Endometrium (tissue), 2 donors: ENCODE data around the gene KLF7.

ENCODE experiments used
- FAIRE-seq: peaks from 2 replicates; lab custom pipeline; 2012; peaks lifted over from hg19 to GRCh38; lab: Jason Lieb, UNC
- donor health status: control.
- donor health status: control.

The KLF7 gene

DNA sequence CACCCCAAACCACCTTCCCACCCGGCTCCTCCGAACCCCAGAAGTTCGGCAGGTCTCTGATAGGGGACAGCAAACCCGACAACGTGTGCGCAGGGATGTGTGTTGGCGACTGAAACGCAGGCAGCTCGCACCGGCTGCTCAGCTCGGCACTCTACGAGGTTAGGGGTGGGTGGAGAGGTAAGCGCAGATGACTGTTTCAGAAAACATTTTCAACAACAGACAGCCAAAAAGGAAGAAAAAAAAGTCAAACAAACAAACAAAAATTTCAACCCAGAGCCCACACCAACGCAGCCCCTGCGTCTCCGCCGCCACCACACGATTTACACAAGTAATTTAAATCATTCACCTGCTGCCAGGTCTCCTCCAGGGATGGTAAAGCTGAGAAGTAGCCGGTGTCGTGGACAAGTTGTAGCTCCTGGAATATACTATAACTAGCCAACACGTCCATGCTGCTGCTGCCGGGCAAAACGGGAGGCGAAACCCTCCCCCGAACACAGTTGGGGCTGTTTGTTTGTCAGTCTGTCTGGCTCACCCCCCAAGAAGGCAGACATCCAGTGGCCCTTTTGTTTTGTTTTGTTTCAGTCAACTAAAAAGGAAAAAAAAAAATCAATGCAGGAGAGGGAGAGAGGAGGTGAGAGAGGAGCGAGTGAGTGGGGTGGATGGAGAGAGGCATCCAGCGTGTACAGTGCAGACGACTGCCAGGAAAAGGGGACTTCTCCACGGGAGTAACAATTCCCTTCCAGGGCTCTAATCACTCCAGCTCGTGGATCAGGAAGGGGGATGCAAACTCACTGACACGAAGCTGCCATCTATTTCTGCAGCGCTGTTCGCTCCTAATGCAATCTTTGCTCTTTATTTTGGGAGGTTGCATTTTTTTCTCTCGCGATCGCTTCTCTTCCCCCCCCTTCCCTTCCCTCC lies at the start of gene KLF7:
Gene KLF7 (minus strand): TSS at position 828 of the 918 bp plus-strand sequence. CDS start 380 bp downstream, at position 448.
- no peak for FAIRE-seq

DNA sequence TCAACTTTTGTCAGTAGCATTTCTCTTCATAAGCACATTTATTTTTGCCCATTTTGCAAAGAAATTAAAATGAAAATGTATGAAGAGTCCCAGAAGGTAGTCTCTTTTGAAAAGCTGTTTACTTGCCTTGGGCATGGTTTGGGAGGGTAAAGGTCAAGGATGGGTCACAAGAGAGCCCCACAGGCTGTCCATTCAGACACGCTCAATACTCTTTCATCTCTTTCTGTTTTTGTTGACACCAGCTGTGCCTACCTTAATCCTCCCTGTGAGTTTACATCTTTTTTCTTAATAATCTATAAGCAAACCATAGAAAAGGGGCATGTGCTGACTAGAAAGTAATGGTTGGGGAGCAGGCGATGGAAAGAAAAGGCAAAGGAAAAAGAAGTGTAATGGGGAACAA lies 49.6 kb upstream of the KLF7 start:
- FAIRE-seq = no peak

DNA sequence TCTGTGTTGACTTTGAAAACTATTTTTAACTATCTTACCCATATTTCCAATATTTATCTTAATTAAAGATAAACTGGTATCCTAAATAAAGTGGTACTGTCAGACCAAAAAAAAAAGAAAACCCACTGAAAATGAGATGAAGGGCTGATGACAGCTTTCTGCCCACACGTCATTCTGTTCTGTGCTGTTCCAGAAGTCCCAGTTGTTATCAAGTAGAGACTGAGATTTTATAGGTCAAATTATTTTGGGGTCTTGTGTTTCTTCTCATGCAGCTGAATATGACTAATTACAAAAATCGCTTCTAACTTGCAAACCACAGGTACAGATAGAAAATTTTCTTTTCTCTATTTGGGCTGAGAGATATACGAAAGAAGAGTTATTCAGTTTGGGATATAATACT lies 48.7 kb upstream of the KLF7 start:
- no peak for FAIRE-seq

DNA sequence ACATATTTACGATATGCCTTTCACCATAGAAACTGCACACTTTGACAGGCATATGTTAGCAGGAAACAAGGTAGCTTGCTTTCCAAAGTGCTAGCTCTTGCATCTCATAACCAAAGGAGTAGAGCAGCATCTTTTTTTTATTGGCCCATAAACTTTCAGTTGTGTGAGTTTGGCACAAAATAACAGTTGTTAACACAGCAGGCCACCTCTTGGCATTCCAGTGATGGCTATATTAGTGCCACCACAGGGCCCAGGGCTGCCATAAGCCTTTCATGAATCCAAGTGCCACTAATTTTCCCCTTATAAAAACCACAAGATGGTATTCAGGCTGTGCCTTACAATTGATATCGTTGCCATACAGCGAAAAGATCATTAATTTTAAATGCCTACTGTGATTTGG lies 40.3 kb upstream of the KLF7 start:
- FAIRE-seq = no peak

DNA sequence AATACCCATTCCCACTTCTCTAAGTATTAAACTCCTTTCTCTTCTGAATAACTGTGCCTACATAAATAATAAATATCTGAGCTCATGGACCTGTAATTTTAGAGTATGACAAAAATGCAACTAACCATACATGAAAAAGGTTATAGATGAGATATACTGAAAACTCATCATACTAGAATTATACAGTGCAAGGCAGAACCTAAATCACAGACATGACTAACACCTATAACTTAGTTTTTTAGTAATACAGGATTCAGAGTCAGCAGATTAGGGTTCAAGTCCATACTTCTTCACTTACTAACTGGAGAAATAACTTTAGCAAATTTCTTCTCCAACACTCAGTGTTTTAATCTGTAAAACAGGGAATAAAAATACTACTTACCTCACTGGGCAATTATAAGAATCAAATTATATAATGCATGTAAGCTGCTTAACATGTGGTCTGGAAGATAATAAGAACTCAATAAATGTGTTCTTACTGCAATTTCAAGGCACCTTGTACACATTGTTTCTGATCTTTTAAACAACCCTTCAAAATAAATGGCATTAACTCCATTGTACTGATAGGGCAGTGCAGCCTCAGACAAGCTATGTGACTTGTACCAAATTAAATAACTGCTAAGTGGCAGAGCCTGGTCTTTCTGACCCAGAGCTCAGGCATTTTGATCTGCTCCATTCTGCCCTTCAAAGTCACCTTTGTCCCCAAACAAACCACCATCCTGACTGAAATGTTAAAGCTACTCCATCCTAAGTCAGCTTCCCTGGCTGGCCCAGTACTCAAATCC lies 39.6 kb upstream of the KLF7 start:
- FAIRE-seq = no peak

DNA sequence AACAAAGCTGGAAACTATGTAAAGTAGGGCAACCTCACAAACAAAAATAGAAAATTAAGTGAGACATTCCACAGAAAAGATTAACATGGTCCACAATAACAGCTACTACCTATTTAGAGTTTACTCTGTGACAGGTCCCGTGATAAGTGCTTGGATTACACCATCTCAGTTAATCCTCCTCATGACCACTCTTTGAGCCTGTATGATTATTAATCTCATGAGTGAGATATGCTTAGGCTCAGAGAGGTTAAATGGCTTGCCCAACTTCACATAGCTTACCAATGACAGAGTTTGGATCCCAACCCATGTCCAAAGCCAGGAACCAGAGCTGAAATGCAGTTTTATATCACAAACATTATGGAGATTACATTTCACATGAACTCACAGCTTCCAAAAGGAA lies 37.3 kb upstream of the KLF7 start:
- FAIRE-seq = no peak

DNA sequence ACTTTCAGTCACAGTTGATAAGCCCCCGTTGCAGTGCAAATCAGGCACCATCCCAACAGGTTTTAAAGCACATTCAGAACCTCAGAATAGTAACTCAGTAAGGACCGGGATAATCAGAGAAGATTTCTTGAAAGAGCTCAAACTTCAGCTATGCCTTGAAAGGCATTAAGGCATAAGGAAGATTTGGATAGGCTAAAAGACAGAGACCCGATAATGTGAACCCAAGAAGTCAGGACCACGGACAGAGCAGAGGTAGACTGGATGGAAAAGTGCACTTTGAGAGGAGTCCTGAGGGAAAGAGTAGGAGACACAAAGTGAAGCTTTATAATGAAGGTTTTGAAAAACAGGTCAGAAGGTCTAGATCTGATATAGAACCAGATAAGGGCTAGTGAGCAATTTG lies 36.9 kb upstream of the KLF7 start:
- no peak for FAIRE-seq

DNA sequence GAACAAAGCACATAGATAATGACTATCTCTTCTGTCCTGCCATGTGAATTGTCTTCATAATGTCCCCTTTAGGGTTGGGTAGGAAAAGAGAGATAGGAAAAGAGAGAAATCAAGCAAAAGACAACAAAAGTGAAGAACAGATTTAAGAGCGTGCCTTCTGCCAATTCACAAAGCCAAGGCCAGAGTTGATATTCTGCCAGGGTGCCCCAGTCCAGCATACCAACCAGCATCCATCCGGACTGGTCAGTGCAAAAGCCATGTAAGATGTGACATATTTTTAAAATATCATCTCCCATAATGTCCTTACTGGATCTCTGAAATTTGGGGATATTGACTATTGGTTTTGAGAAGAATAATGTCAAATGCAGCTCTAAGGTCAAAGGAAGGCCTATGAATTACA lies 35.7 kb upstream of the KLF7 start:
- FAIRE-seq = no peak

DNA sequence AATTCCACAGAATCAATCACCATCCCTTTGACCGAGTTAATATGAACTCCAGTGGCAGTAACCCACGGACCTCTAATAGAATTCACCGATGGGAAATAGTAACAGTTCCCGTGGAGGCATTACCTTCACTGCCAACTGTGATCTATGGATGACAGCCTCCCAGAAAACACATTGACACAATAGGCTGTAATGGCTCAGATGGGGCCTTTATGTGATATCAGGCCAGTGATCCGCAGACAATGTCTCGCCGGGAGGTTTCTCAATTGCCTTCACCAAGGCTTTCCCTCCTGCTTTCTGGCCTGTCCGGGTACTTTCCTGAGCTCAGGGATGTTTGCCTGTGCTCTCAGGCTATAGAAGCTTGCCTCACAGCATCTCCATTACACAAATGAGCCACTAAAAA lies 34.4 kb upstream of the KLF7 start:
- no peak for FAIRE-seq

DNA sequence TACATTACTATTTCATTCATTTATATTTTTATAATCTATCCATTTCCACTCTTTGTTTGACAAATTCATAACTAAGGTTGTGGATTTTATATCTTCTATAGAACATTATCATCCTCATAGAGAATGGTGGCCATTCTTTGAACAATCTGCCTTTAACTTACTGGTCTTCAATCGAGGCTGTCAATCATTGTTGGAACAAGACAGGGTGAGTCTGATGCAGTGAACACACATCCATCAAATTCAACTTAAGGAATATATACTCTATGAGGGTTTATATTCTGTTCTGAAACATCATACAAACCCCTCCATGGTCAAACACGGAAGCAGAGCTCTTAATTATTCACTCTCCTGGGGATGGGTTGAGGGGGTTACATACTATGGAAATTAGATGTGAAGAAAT lies 28.3 kb upstream of the KLF7 start:
- FAIRE-seq = no peak

DNA sequence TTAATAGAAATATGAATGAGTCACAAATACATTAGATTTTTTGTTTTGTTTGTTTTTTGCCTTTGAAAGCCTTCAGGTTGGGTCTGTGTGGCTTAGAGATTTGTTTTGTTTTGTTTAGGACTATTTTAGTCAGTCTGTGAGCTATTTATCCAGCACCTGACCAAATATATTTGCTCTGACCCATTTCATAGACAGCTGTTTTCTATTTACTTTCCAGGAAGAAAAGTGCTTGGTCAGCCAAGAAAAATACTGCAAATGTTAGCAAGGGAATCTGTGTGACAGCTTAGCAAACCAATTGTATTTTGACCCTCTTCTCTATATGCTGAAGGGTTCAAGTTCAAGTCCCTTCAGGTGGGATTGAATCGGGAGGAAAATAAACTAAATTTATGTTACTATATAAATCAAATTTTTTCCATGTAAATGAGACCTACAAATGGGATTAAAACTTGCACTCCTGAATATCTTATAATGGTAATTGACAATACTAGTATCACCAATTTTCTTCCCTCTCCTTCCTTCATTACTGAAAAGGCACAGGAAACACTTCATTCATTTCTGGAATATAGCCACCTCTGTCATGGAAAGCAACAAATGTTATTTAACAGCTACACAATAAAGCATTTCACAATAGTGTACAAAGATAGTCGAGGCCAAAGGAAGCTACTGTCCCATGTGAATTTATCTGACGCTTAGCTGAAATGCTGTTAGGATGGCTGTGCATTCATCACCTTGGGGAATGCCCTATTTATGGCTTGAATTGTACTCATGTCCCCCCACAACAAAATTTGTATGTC lies 23.1 kb upstream of the KLF7 start:
- FAIRE-seq = peak; percentile 84

DNA sequence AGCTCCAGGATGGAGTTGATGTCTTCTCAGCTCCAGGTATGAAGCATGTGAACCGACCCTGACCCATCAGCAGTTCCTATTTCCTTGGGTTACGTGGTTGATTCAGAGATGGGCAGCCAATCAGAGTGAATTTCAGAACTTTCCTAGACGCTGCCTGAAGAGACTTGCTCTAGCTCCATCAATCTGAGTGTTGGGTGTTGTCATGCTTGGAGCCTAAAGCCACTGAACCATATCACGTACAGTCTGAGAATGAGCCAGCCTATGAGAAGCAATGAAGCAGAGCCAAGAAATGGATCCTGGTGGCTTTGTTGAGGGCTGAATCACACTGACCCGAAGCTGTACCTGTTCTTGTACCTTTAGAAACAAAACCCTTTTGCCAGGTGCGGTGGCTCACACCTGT lies 19.6 kb upstream of the KLF7 start:
- FAIRE-seq = no peak

DNA sequence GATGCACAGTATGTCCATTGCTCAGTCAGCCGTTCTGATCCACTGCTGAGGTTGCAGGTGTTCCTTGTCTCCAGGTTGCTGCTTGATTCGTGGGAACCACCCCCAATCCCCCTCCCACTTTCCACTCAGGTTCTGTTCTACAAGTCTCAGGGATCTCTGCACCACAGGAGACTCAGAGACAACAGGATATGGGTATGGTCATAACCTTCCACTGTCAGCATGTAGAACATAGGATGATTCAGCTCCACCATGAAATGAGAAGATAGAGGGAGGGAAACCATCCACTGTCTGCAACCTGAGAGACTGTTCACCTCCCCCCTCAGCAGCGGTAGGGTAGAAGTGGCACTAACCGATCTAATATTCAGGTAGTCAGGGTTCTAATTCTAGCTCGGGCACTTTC lies 19.0 kb upstream of the KLF7 start:
- no peak for FAIRE-seq

DNA sequence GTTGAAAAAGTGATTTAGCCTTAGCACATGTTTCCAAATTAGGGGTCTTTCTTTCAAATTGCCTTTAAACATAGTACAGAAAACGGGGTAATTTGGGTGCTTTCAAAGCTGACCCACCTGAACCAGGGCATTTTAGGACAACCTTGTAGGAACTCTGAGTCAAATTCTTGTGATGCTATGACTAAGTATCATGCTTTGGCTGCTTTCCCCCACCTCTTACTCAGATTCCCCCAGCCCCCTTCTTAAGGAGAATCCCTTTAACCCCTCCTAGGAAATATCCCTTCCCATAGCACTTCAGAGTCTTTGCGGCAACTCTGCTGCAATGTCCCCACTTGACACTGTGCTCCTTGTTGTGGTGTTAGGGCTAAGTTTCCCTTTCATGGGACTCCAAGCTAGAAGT lies 18.6 kb upstream of the KLF7 start:
- FAIRE-seq = no peak

DNA sequence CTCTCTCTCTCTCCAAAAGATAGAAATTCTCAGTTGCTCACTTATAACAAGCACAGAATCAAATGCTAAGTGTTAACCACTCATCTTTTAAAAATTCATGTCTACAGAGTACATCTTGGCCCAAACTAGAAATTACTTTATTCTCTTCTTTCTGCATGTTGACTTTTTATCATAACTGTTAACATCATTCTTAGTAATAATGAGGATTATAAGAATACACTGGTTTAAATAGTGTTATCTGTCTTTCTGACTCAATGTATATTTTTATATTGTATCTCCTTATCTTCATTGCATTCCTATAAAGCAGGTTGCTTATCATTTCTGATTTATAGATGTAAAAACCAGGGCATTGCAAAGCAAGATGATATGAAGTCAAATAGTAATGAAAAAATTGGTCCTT lies 17.8 kb upstream of the KLF7 start:
- FAIRE-seq = no peak

DNA sequence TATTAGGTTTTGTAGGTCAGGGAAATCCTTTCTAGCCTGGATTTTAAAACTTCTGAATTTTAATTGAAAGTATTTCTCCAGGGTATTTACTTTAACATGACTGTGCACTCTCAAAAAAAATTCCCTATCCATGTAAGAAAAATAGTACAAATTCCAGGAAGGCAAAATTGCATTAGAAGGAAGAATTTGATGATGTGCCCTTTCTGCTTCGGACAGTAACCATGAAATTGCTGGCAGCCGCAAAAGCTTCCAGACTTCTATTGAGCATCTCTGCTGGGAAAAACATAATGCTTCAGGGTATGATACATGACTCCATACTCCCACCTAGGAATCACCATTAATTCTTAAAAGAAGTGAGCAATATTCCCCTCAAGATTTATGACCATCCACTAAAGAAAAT lies 17.2 kb upstream of the KLF7 start:
- no peak for FAIRE-seq

DNA sequence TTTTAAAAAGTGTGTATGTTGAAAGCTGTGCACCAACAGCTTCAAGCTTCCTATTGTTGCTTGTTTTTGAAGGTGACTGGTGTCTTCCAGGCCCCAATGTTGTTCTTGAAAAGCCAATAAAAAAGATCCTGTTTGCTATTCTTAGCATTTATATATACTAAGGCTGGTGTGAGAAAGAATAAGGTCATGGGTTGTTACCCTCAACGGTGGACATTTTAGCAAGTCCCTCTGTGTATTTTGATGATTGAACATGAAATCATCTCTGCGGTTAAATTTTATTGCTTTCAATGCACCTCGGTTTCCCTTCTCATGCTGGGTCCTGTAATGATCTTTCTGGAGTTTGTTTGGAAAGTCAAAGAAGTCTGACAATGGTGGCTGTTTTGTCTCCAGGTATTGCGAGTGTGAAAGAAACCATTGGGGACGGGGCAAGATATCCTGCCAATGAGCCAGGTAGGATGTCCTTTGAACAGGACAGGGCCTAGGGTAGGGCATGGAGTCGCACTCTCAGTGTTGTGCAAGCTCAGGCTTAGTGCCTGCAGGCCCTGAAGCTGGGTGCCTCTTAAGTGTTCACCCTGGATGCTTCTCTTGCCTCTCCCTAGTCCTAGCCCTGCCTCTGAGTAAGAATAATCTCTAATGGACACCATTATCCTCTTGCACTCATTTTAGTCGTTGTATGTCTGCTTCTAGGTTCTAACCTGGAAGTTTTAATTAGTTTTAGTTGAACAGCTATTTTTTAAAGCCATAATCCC lies 16.0 kb upstream of the KLF7 start:
- FAIRE-seq = no peak

DNA sequence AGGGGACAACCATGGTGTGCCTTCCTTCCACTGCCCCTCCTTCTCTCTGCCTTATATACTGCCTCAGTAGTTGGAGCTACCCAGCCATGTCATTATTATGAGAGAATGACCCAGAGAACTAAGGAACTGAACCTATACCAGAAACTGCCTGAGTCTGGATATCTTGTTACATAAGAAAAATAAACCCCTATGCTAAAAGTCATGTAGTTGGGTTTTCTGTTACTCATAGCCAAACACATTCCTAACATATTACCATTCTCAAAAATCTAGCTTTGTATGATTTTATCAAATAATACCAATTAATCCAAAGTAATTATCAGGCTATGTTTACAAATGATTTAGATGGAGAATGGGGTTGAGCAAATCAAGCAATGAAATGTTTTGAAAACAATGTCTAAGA lies 15.0 kb upstream of the KLF7 start:
- no peak for FAIRE-seq

DNA sequence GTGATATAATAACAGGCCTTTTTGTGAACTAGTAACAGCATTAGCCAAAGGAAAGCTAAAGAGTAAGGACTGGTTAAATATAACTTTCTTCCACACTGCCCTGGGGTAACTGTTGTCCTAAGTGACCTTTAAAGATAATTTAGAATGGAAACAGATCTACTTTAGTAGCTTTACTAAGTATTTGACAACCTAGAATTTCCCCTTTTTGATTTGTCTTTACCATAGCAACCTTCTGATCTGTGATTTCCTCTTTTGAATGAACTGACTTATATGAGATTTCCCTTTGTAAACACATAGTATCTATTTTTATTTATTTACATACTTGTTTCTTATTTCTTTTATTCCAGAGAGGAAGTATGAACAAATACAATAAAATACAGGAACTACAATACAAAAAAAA lies 10.5 kb upstream of the KLF7 start:
- no peak for FAIRE-seq

DNA sequence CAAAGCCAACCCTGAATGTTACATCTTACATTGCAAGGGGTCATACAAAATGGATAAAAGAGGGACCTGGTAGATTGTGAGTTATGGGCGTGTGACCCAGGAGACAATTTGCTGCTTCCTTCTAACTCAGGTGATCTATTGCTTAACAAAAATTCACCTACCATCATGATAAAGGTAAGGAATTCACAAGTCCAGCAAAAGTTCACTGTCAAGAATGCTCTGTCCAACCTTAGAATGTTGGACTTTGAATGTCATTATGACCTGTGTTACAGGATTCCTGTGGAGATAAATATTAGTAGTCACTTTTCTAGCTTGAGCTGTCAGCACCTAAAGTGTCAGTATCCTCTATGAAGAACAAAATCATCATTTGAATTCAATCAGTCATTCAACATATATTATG lies 7.9 kb upstream of the KLF7 start:
- FAIRE-seq = no peak

DNA sequence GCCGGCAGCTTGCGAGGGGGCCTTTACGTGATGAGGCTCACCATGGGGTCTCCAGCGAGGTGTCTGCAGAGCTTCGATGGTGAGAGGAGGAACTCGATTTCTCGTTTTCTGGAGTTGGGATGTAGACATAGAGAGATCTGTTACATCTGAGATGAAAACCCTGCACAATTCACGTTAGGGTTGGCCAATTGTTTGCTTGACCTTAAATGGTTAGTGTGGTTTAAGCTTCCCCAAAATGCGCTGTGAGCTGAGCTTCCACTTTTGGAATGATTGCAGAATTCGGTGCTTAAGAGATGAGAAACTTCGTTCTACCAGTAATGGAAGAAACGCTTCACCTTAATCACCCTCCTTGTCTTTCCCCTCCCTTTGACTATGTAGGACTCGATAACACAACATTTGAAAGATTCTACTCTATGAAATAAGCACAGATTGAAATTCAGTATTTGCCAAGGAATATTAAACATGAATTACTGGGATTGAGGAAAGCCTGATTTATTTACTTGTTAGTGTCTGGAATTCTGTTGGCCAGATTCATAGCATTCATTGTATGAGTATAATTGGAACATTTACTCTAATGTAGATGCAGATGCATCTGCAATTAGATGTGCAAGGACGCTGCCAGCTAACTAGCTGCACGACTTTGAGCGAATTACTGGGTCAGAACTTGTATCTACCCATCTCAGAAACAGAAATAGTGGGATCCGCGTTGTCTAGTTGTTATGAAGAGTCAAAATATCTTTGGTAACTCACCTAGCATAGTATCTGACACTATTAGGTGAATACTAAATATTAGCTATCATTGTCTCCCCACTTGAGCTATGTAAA lies 1.6 kb upstream of the KLF7 start:
- no peak for FAIRE-seq
